ENCODE results near the gene KBTBD2.
"Not testable (repeated sequence)": the region's sequence is repeated elsewhere in the genome, so short reads cannot be mapped to it uniquely, and the experiment has no call there.

KBTBD2 gene

DNA sequence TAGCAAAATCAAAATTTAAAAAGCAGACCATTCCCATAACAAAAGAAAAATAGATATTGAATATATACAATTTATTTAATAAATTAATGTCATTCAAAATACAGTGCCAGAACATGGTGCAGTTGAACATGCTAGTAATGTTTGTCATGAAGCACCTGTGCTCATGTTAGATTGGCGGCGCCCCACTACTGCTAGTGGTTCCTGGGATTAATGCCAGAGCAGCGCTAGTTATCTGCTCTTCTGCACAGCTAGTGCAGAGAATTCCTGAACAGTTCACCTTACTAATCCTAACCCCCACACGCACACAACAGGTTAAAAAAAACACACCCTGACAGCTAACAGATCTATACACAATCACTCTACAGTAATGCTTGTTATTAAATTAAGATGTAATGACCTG is 23.4 kb downstream of the KBTBD2 start:
- Histone ChIP-seq H3K79me1 (ENCODE audit: low read depth, low read length) (no peaks in the 10 kb centered on the region), H2BK5ac (ENCODE audit: low read length) (no peak overlapping the region), H3K18ac (ENCODE audit: low read length) (no peak overlapping the region), H3K27ac (replicated peaks; ENCODE audit: low read length) (no peak overlapping the region), H3K23ac (ENCODE audit: low read depth, low read length, poor library complexity) (no peak overlapping the region), H3K36me3 (replicated peaks in 1 of 2; ENCODE audit: control insufficient read depth in 2 of 2, insufficient read depth in 2 of 2, low read length in 2 of 2) (peaks cover 19 to 87% of the 10 kb centered on the region in 2 donors), H4K8ac (ENCODE audit: low read depth, low read length) (no peak overlapping the region), H2BK15ac (ENCODE audit: low read length) (no peak overlapping the region), H3K9ac (ENCODE audit: low read depth, low read length, poor library complexity) (no peak overlapping the region), H3K27me3 (ENCODE audit: control insufficient read depth in 3 of 3, insufficient read depth in 3 of 3, low read depth in 1 of 3, low read length in 3 of 3) (no peaks in the 10 kb centered on the region), H2AK5ac (ENCODE audit: low read depth, low read length) (no peak overlapping the region), H3K14ac (ENCODE audit: low read length) (no peak overlapping the region), H3K4me1 (ENCODE audit: control insufficient read depth in 2 of 2, insufficient read depth in 1 of 2, low read depth in 1 of 2, low read length in 2 of 2) (no peaks in the 10 kb centered on the region), H2BK12ac (ENCODE audit: low read length) (no peak overlapping the region), H3K4ac (ENCODE audit: low read length) (no peak overlapping the region), H3K4me3 (ENCODE audit: low read length in 2 of 2) (no peak overlapping the region), H2BK120ac (ENCODE audit: low read depth, low read length) (no peak overlapping the region), H3K4me2 (ENCODE audit: insufficient read depth, low read length, poor library complexity, severe bottlenecking) (no peak overlapping the region), H3K9me3 (replicated peaks in 1 of 2; ENCODE audit: control insufficient read depth in 2 of 2, insufficient read depth in 1 of 2, low read depth in 1 of 2, low read length in 2 of 2) (peaks cover 0 to 20% of the 10 kb centered on the region in 2 donors), H2AFZ (ENCODE audit: low read length) (no peak overlapping the region), H4K91ac (ENCODE audit: low read depth, low read length, poor library complexity) (no peak overlapping the region)
- no peak for DNase-seq (ENCODE audit: low spot score)
- WGBS, 2 donors (ENCODE audit: extremely low coverage in 2 of 2, insufficient read length in 2 of 2, insufficient replicate concordance in 1 of 2) = no CpG with 5 or more reads among the region's 4 CpGs

- Histone ChIP-seq H2BK5ac (ENCODE audit: low read length) (no peak overlapping the region), H2BK12ac (ENCODE audit: low read length) (no peak overlapping the region), H4K8ac (ENCODE audit: low read depth, low read length) (no peak overlapping the region), H3K4me2 (ENCODE audit: insufficient read depth, low read length, poor library complexity, severe bottlenecking) (no peak overlapping the region), H2BK15ac (ENCODE audit: low read length) (no peak overlapping the region), H3K4me1 (ENCODE audit: control insufficient read depth in 2 of 2, insufficient read depth in 1 of 2, low read depth in 1 of 2, low read length in 2 of 2) (no peaks in the 10 kb centered on the region), H3K27me3 (ENCODE audit: control insufficient read depth in 3 of 3, insufficient read depth in 3 of 3, low read depth in 1 of 3, low read length in 3 of 3) (no peaks in the 10 kb centered on the region), H2BK120ac (ENCODE audit: low read depth, low read length) (no peak overlapping the region), H2AFZ (ENCODE audit: low read length) (no peak overlapping the region), H3K23ac (ENCODE audit: low read depth, low read length, poor library complexity) (no peak overlapping the region), H3K36me3 (replicated peaks in 1 of 2; ENCODE audit: control insufficient read depth in 2 of 2, insufficient read depth in 2 of 2, low read length in 2 of 2) (peaks cover 12 to 62% of the 10 kb centered on the region in 2 donors), H2AK5ac (ENCODE audit: low read depth, low read length) (no peak overlapping the region), H3K79me1 (ENCODE audit: low read depth, low read length) (peaks cover 2% of the 10 kb centered on the region), H3K9ac (ENCODE audit: low read depth, low read length, poor library complexity) (no peak overlapping the region), H3K14ac (ENCODE audit: low read length) (no peak overlapping the region), H3K4me3 (ENCODE audit: low read length in 2 of 2) (no peak overlapping the region), H3K4ac (ENCODE audit: low read length) (no peak overlapping the region), H4K91ac (ENCODE audit: low read depth, low read length, poor library complexity) (no peak overlapping the region), H3K18ac (ENCODE audit: low read length) (no peak overlapping the region), H3K9me3 (replicated peaks in 1 of 2; ENCODE audit: control insufficient read depth in 2 of 2, insufficient read depth in 1 of 2, low read depth in 1 of 2, low read length in 2 of 2) (peaks cover 0 to 20% of the 10 kb centered on the region in 2 donors), H3K27ac (replicated peaks; ENCODE audit: low read length) (no peak overlapping the region)
- no peak for DNase-seq (ENCODE audit: low spot score)
Measured at GRCh38 chr7:32865448-32866030, 26.0 kb downstream of the KBTBD2 start.

DNA sequence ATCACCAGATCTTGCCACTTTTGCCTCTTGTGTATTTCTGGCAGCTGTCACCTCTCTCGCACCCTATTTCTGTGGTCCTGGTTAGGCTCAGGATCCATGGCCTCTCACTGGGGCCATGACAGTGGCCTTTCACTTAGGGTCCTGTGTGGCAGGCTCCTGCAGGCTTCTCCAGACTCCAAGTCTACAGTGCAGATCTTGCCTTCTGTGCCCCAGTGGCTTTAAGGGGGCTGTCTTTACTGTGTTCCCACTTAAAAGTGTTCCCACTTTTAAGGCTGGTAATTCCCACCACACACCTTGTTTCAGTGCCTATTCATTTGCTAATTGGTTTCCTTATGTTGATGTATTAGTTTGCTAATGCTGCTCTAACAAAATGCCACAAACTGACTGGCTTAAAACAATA is 27.7 kb downstream of the KBTBD2 start:
- H3K4me3 ChIP-seq (ENCODE audit: low read length in 2 of 2); H3K4ac ChIP-seq (ENCODE audit: low read length); H3K18ac ChIP-seq (ENCODE audit: low read length); H3K23ac ChIP-seq (ENCODE audit: low read depth, low read length, poor library complexity); H3K9ac ChIP-seq (ENCODE audit: low read depth, low read length, poor library complexity); H3K4me1 ChIP-seq (ENCODE audit: control insufficient read depth in 2 of 2, insufficient read depth in 1 of 2, low read depth in 1 of 2, low read length in 2 of 2); H3K79me1 ChIP-seq (ENCODE audit: low read depth, low read length); H3K27ac ChIP-seq (replicated peaks; ENCODE audit: low read length); H4K91ac ChIP-seq (ENCODE audit: low read depth, low read length, poor library complexity); DNase-seq (ENCODE audit: low spot score); H3K4me2 ChIP-seq (ENCODE audit: insufficient read depth, low read length, poor library complexity, severe bottlenecking); H2BK5ac ChIP-seq (ENCODE audit: low read length); H4K8ac ChIP-seq (ENCODE audit: low read depth, low read length); H2BK15ac ChIP-seq (ENCODE audit: low read length); H2AFZ ChIP-seq (ENCODE audit: low read length); H2BK120ac ChIP-seq (ENCODE audit: low read depth, low read length); H3K27me3 ChIP-seq (ENCODE audit: control insufficient read depth in 3 of 3, insufficient read depth in 3 of 3, low read depth in 1 of 3, low read length in 3 of 3); H2AK5ac ChIP-seq (ENCODE audit: low read depth, low read length); H2BK12ac ChIP-seq (ENCODE audit: low read length); H3K14ac ChIP-seq (ENCODE audit: low read length): not testable (repeated sequence)
- H3K36me3 ChIP-seq (replicated peaks in 1 of 2; ENCODE audit: control insufficient read depth in 2 of 2, insufficient read depth in 2 of 2, low read length in 2 of 2) = peaks cover 2 to 45% of the 10 kb centered on the region in 2 donors
- H3K9me3 ChIP-seq (replicated peaks in 1 of 2; ENCODE audit: control insufficient read depth in 2 of 2, insufficient read depth in 1 of 2, low read depth in 1 of 2, low read length in 2 of 2) = peaks cover 0 to 20% of the 10 kb centered on the region in 2 donors
- no CpG with 5 or more reads among the region's 1 CpG for WGBS, 2 donors (ENCODE audit: extremely low coverage in 2 of 2, insufficient read length in 2 of 2, insufficient replicate concordance in 1 of 2)

DNA sequence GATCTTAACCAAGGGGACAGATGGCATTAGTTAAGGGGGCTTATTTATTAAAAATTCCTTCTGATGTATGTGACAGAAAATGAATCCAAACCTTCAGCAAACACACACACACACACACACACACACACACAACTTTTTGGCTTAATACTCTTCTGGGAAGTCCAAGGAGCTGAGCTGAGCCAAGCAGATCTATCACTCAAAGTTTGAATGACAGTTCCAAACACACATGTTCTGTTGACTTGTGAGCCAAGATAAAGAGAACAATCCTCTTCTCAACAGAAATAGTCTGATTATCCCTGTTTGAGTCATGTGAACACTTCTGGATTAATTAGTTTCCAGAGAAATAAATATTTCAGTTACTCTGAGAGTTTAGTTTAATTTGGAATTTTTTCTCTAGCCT is 31.5 kb downstream of the KBTBD2 start:
- no peak overlapping the region for H2BK12ac ChIP-seq (ENCODE audit: low read length)
- H3K79me1 ChIP-seq (ENCODE audit: low read depth, low read length) = peaks cover 2% of the 10 kb centered on the region
- no peak overlapping the region for H2BK120ac ChIP-seq (ENCODE audit: low read depth, low read length)
- H3K4me3 ChIP-seq (ENCODE audit: low read length in 2 of 2) = no peak overlapping the region
- H2AFZ ChIP-seq (ENCODE audit: low read length) = no peak overlapping the region
- no peak overlapping the region for H3K27ac ChIP-seq (replicated peaks; ENCODE audit: low read length)
- no peak overlapping the region for H3K9ac ChIP-seq (ENCODE audit: low read depth, low read length, poor library complexity)
- H3K18ac ChIP-seq (ENCODE audit: low read length) = no peak overlapping the region
- H4K8ac ChIP-seq (ENCODE audit: low read depth, low read length) = no peak overlapping the region
- no peaks in the 10 kb centered on the region for H3K27me3 ChIP-seq (ENCODE audit: control insufficient read depth in 3 of 3, insufficient read depth in 3 of 3, low read depth in 1 of 3, low read length in 3 of 3)
- H3K36me3 ChIP-seq (replicated peaks in 1 of 2; ENCODE audit: control insufficient read depth in 2 of 2, insufficient read depth in 2 of 2, low read length in 2 of 2) = peaks cover 0 to 9% of the 10 kb centered on the region in 2 donors
- no peak overlapping the region for H2BK15ac ChIP-seq (ENCODE audit: low read length)
- DNase-seq (ENCODE audit: low spot score) = no peak
- peaks cover 0 to 4% of the 10 kb centered on the region in 2 donors for H3K4me1 ChIP-seq (ENCODE audit: control insufficient read depth in 2 of 2, insufficient read depth in 1 of 2, low read depth in 1 of 2, low read length in 2 of 2)
- no peak overlapping the region for H3K23ac ChIP-seq (ENCODE audit: low read depth, low read length, poor library complexity)
- H2BK5ac ChIP-seq (ENCODE audit: low read length) = no peak overlapping the region
- H3K14ac ChIP-seq (ENCODE audit: low read length) = no peak overlapping the region
- H4K91ac ChIP-seq (ENCODE audit: low read depth, low read length, poor library complexity) = no peak overlapping the region
- no peak overlapping the region for H2AK5ac ChIP-seq (ENCODE audit: low read depth, low read length)
- H3K4ac ChIP-seq (ENCODE audit: low read length) = no peak overlapping the region
- H3K9me3 ChIP-seq (replicated peaks in 1 of 2; ENCODE audit: control insufficient read depth in 2 of 2, insufficient read depth in 1 of 2, low read depth in 1 of 2, low read length in 2 of 2) = no peaks in the 10 kb centered on the region
- H3K4me2 ChIP-seq (ENCODE audit: insufficient read depth, low read length, poor library complexity, severe bottlenecking) = no peak overlapping the region
